K562 (cell line): ENCODE measurements around the gene RASAL1. TPM values are rescaled to one million over a fixed set of nuclear protein-coding genes. Genes with fewer than 3 reads are reported as not detected.

Experiments
- ATAC-seq: fragments of 200-7000 bp; cut with Tn5 transposase; 3 replicates; pipeline ENCODE4 v1.9.1; 2020; ENCODE audit warnings: moderate library complexity
- BruUV-seq: library from RNA; stranded (reverse); fragments of 400-500 nt; replicated peaks from 2 replicates; lab custom pipeline; 2021; lab: Mats Ljungman, UMichigan
- CTCF ChIA-PET: fragments of 300-600 bp; formaldehyde crosslinking; extraction: SDS; loops from one replicate; lab custom pipeline; 2021; ENCODE audit warnings: low intra/inter-chr PET ratio; lab: Yijun Ruan, JAX
- POLR2A ChIA-PET: fragments of 300-600, 350-650 bp; sonication (Branson Sonifier 250); formaldehyde crosslinking; extraction: SDS; loops from one replicate; lab custom pipeline; 2021; ENCODE audit warnings: antibody characterized with exemption, inconsistent platforms; lab: Yijun Ruan, JAX
- DNase-seq, 4 experiments: peaks; one replicate each; pipeline versions ENCODE4 v3.0.0 to v3.0.0-alpha.2; 2011 to 2018; ENCODE audit warnings: low spot score in 3 of 4, mixed read lengths in 3 of 4; ENCODE audit errors: extremely low read depth in 1 of 4
- FAIRE-seq: peaks from 2 replicates; lab custom pipeline; 2011; peaks lifted over from hg19 to GRCh38; lab: Jason Lieb, UNC
- H2AFZ ChIP-seq: 2 replicates; pipeline ENCODE4 v1.6.0; 2011; ENCODE audit warnings: low read depth, low read length, control low read depth, inconsistent platforms
- H3K27ac ChIP-seq: fragments of 200-600 bp; 3 replicates; pipeline ENCODE4 v1.8.0; 2011; ENCODE audit warnings: low read depth, mild to moderate bottlenecking, control low read depth, inconsistent platforms, low read length, moderate library complexity, mixed read lengths; ENCODE audit errors: extremely low read depth
- H3K27me3 ChIP-seq, 2 experiments: fragments of 300-600 bp in 1 of 2; 2 replicates in 1 of 2; 3 replicates in 1 of 2; pipeline versions ENCODE4 v1.6.0 to v1.8.0; 2011; ENCODE audit warnings: inconsistent platforms in 2 of 2, low read length in 2 of 2, mild to moderate bottlenecking in 1 of 2, mixed read lengths in 1 of 2, moderate library complexity in 1 of 2; ENCODE audit not compliant: control insufficient read depth in 2 of 2, insufficient read depth in 2 of 2
- H3K36me3 ChIP-seq: fragments of 300-600 bp; 3 replicates; pipeline ENCODE4 v1.8.0; 2011; ENCODE audit warnings: mild to moderate bottlenecking, low read length, inconsistent platforms; ENCODE audit not compliant: control insufficient read depth, insufficient read depth
- H3K4me1 ChIP-seq, 2 experiments: fragments of 200-600 bp in 1 of 2; replicated peaks in 1 of 2; 2 replicates in 1 of 2; 3 replicates in 1 of 2; pipeline versions ENCODE4 v1.5.1 to v1.8.0; 2011; ENCODE audit warnings: inconsistent platforms in 2 of 2, low read length in 2 of 2, mild to moderate bottlenecking in 1 of 2, mixed read lengths in 1 of 2, moderate library complexity in 1 of 2; ENCODE audit not compliant: control insufficient read depth in 2 of 2, insufficient read depth in 2 of 2
- H3K4me2 ChIP-seq: 2 replicates; pipeline ENCODE4 v1.6.1; 2011; ENCODE audit warnings: low read length, control low read depth, inconsistent platforms, mixed read lengths; ENCODE audit not compliant: insufficient read depth
- H3K4me3 ChIP-seq: fragments of 200-600 bp; sonication (generic), shearing (Covaris generic); 2 replicates; pipeline ENCODE4 v1.5.1; 2016; ENCODE audit warnings: control low read depth, inconsistent platforms
- H3K79me2 ChIP-seq: fragments of 200-600 bp; 3 replicates; pipeline ENCODE4 v1.8.0; 2011; ENCODE audit warnings: low read length, inconsistent platforms; ENCODE audit not compliant: control insufficient read depth, insufficient read depth
- H3K9ac ChIP-seq, 2 experiments: 2 replicates each; pipeline versions ENCODE4 v1.6.0 to v1.6.1; 2011; ENCODE audit warnings: low read depth in 2 of 2, low read length in 2 of 2, control low read depth in 1 of 2, inconsistent platforms in 1 of 2, mild to moderate bottlenecking in 1 of 2, mixed read lengths in 1 of 2; ENCODE audit not compliant: insufficient read depth in 1 of 2
- H3K9me1 ChIP-seq: one replicate; pipeline ENCODE4 v1.6.0; 2011; ENCODE audit warnings: inconsistent platforms, mild to moderate bottlenecking, low read length, moderate library complexity; ENCODE audit not compliant: control insufficient read depth, insufficient read depth
- H3K9me3 ChIP-seq: replicated peaks from 2 replicates; pipeline ENCODE4 v1.5.1; 2011; ENCODE audit warnings: low read depth, low read length, inconsistent platforms; ENCODE audit not compliant: control insufficient read depth, insufficient read depth
- H4K20me1 ChIP-seq: replicated peaks from 2 replicates; pipeline ENCODE4 v1.6.1; 2011; ENCODE audit warnings: low read length, inconsistent platforms, mixed read lengths; ENCODE audit not compliant: control insufficient read depth, insufficient read depth
- SAFB ChIP-seq: fragments of 200-400 bp; formaldehyde crosslinking; IDR thresholded peaks from 2 replicates; pipeline ENCODE4 v1.6.1; 2017; ENCODE audit warnings: low read depth, low read length, borderline replicate concordance
- ZNF318 ChIP-seq, 2 experiments: fragments of 450-650 bp; IDR thresholded peaks; 2 replicates each; pipeline ENCODE4 v1.6.1; 2016; ENCODE audit warnings: mild to moderate bottlenecking in 2 of 2, borderline replicate concordance in 1 of 2, low read depth in 1 of 2, moderate library complexity in 1 of 2
- WGBS: fragments of 100-300 bp; shearing (Covaris generic); methylation state at CpG from one replicate; pipeline ENCODE4 v1.1.6; 2016; ENCODE audit warnings: low coverage, mixed read lengths; ENCODE audit not compliant: insufficient coverage; ENCODE audit errors: missing lambda C conversion rate; 5-methylcytosine and 5-hydroxymethylcytosine counted together
- in situ Hi-C: fragments of 300-500 bp; cut with MboI; formaldehyde crosslinking; loops from 4 replicates; pipeline ENCODE4 v1.15.0; 2018; ENCODE audit warnings: inconsistent platforms, mixed read lengths
- intact Hi-C: fragments of 100-400 bp; cut with micrococcal nuclease; formaldehyde crosslinking; loops from 2 replicates; pipeline ENCODE4 v1.14.2; 2022
- polyA plus RNA-seq, 8 experiments: library from polyadenylated mRNA; depleted of rRNA in 4 of 8; stranded (reverse) in 5 of 8; unstranded in 3 of 8; fragments of >200 nt; fragmentation: Nextera tagmentation in 2 of 8; fragmentation: Illumina TruSeq in 1 of 8; extraction: Ambion mirVana in 2 of 8; extraction: Trizol in 1 of 8; gene quantifications; 2 replicates each; pipeline versions ENCODE4 v1.2.1 to v1.2.3, GENCODE V29; 2011 to 2014; ENCODE audit warnings: inconsistent platforms in 1 of 8, missing spikeins in 1 of 8
- total RNA-seq, 7 experiments: library from RNA; depleted of rRNA in 6 of 7; stranded (reverse); fragments of >200 nt in 6 of 7; fragmentation: Illumina TruSeq in 2 of 7; extraction: Trizol in 2 of 7; gene quantifications; 2 replicates each; pipeline versions ENCODE4 v1.2.1 to v1.2.3, GENCODE V29; 2011 to 2021; ENCODE audit warnings: low replicate concordance in 1 of 7

The RASAL1 gene
- total and polyA plus RNA-seq, 9 of the 15 experiments (the other 6 are each of a cell fraction or from before 2014, with no cell fraction given), result 0.06 to 0.16 (median 0.14) TPM; not detected in 6

GRCh38 chr12:113056631-113057488, 78.7 kb downstream of the RASAL1 start, which contains the start of gene DTX1:
TSS of gene DTX1 (plus strand) at chr12:113056730. CDS start at chr12:113058193, 1,463 bp downstream.
- in situ Hi-C loops, result no loop called here
- Histone ChIP-seq H3K4me1 (peaks cover 0 to 18% of the 10 kb centered on the region in 2 experiments; a peak in 1 of 5 replicates), H3K79me2 (no peaks in the 10 kb centered on the region), H3K4me2 (no peak within 1 kb of the TSS), H4K20me1 (peaks cover 8% of the 10 kb centered on the region), H2AFZ (no peak within 1 kb of the TSS), H3K9me3 (no peaks in the 10 kb centered on the region), H3K4me3 (no peak within 1 kb of the TSS), H3K9me1 (no peaks in the 10 kb centered on the region), H3K9ac (no peak within 1 kb of the TSS), H3K36me3 (no peaks in the 10 kb centered on the region), H3K27ac (no peak within 1 kb of the TSS), H3K27me3 (peaks cover 8 to 37% of the 10 kb centered on the region in 2 experiments; a peak in 3 of 5 replicates)
- POLR2A ChIA-PET, result interaction anchor here (0.7 kb wide), 1 partner anchor 440 kb away, joined by 3 read pairs; no protein-coding TSS in a partner anchor
- no peak for ATAC-seq
- BruUV-seq, result no TSS peak
- WGBS, result 4% methylated on average over 35 of the region's 94 CpGs
- CTCF ChIA-PET, result no interaction called here
- peak in 1 of 4 experiments; percentile 24 for DNase-seq
- no peak for FAIRE-seq
- TF ChIP-seq SAFB (peak; percentile 89; the same call in 1 of the 2 replicates), ZNF318 (IDR thresholded peaks at IDR 0.05; ENCODE audit: borderline replicate concordance in 1 of 2, low read depth in 1 of 2) (no peak)
- intact Hi-C loops, result no loop called here
